GM15510 (cell line): Measurements from ENCODE around the gene PTGR2.

Experiments used
- POLR2A ChIP-seq: IDR thresholded peaks from 3 replicates; pipeline ENCODE4 v1.6.1; 2011; ENCODE audit warnings: borderline replicate concordance; ENCODE audit not compliant: insufficient read length; ENCODE audit errors: extremely low read depth

PTGR2 gene

DNA sequence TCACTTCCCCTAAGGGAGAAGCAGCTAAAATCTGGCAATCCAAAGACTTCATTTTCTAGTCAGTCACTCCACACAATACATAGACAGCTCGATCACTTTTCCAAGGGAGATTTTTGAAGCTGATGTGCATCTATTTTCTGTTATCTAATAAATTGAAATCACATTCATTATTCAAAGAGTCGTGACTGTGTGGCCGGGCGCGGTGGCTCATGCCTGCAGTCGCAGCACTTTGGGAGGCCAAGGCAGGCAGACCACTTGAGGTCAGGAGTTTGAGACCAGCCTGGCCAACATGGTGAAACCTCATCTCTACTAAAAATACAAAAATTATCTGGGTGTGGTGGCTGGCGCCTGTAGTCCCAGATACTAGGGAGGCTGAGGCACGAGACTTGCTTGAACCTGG is 27.1 kb upstream of the PTGR2 start:
- no peak for TF ChIP-seq POLR2A

DNA sequence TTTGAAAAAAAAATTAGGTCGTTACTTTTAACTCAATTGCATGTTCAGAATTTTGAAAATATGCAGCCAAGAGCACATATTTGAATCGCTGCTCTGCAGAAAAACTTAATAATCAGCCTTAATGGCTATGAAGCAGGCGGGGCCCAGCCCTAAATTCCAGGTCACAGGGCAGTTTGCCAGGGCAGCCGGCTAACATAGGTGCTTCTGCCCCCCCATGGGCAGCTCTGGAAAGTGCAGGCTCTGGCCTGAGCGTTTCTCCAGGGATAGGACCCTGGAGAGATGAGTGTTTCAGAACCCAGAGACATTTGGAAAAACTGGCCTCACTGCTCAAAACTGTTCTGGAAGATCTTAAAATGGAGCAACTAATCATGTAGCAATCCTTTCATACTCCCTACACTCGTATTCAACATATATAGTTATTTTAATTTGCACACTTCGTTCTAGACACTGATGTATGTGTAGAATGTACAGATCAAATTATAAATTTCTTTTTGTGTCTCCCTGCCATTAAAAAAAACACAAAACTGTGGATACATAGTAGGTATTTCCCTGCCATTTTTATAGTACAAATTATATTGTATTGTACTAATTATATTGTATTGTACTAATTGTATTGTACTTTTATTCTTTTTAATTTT is 26.0 kb upstream of the PTGR2 start:
- TF ChIP-seq POLR2A: no peak

GRCh38 chr14:73829071-73829470 is 22.6 kb upstream of the PTGR2 start:
- no peak for TF ChIP-seq POLR2A

DNA sequence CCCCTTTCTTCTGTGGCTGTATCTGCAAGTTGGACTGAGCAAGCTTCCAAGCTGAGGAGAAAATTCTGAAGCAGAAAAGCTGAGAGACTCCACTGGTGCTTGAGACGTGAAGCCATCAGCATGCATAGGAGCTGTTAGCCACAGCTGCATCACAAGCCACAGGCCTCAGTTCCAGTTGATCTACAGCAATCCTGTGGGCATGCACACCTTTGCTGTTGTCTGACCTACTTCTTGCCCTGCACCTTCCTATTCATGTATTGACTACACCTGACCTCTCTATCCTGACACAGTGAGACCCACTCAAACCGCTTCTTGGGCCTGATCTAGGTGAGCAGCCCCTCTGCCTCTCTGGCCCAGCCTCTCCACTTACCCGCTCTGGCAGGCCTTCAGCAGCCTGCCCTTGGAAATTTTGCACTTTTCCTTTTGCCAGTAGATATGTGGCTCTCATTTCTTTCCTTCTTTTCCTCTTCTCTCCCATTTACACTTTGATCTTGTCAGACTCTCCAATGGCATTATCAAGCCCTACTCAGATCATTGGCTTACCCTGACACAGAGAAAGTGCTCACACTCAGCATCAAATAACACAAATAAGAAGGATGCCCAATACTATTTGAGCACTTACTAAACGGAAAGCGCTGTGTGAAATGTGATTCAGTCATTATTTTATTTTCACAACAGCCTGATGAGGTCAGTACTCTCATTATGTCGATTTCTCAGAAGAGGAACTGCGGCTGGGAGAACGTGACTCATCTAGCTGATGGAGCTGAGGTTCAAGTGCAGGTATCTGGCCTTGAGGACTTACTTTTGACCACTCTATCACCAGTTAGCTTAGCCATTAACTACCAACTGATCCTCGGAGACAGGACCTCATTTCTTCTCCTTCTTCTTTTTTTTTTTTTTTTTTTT is 21.9 kb upstream of the PTGR2 start:
- no peak for TF ChIP-seq POLR2A

- TF ChIP-seq POLR2A: no peak
These were observed 18.6 kb upstream of the PTGR2 start for GRCh38 chr14:73833034-73833433.

DNA sequence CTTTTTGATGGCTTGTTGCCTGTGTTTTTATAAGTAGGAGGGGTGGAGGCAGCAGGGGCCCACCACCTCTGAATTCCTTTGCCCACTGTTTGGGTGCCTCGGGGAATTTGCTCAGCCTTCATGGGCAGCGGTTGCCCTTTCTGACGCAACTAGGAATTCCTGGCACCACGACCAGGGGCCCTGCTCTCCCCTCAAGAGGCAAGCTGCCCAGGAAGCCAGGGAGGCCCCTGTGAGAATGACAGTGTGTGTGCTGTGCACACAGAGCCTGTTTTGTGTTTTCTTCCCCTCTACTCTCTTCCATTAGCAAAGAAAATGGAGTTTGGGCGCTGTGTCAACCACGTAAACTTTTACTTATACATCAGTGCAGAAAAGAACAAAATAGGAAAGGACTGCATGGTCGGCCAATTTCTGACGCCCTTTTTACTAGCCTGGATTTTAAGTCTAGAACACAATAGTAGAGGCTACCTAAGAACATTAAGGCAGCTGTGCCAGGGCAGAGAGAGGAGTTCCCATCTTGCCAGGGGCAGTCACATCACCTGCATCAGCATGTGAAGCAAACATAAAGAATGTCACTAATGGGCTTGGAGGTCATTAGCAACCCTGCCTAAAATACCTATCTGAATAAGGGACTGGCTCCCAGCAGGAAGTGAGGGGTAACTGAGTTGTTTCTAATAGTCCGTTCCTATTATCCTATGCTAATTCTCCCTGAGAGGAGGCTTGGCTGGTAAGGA is 17.9 kb upstream of the PTGR2 start:
- no peak for TF ChIP-seq POLR2A

DNA sequence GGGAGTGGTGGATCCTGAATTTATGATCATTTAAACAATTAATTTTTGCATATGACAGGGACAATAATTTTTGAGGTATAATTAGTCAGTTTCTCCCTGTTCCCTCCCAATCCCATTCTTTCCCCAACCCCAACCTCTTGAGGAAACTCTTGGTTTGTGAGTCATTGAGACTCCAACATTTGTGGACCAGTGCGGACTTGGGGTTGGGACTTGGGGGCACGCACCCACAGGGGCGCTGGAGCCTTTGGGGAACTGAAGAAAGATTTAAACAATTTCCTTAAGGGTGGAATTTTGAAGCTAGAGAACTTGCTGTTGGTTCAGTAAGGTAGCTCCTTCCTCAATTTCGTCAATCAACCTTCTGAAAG is 17.4 kb upstream of the PTGR2 start:
- TF ChIP-seq POLR2A: no peak

GRCh38 chr14:73842201-73842600 is 9.4 kb upstream of the PTGR2 start:
- no peak for TF ChIP-seq POLR2A

- TF ChIP-seq POLR2A: no peak
These were observed 8.8 kb upstream of the PTGR2 start for GRCh38 chr14:73842851-73843250.

DNA sequence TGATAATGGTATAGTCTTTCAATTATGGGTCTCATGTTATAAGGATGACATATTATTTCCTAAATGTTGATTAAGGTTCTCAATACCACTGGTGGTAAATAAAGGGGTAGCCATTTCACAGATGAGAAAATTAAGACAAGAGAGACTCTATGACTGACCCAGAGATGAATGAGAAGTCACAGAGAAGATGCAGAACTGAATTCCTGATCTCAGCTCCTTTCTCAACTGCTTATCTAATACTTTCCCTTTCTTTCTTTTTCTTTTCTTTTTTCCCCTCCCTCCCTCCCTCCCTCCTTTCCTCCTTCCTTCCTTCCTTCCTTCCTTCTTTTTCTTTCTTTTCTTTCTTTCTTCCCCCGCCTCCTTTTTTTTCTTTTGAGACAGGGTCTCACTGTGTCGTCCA is 8.3 kb upstream of the PTGR2 start:
- no peak for TF ChIP-seq POLR2A

- TF ChIP-seq POLR2A: no peak
These were observed 4.7 kb upstream of the PTGR2 start for GRCh38 chr14:73846947-73847346.

DNA sequence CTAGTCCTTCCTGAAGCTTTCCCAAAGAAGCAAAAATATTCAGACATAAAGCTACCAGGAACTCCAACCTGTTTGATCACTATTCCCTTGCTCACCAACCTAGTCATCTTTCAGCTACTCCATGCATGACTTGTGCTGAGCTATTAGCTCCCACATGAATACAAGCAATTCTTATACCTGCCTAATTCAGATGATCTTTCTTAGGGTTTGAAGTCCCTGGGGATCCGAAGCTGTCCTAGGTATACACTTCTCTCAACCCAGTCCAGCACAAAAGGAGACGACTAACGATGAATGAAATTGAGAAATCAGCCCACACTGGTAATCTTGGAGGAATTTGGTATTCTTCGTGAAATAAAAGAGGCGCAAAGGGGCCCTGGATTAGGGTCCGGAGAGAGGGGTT is 631 bp upstream of the PTGR2 start:
- no peak for TF ChIP-seq POLR2A

DNA sequence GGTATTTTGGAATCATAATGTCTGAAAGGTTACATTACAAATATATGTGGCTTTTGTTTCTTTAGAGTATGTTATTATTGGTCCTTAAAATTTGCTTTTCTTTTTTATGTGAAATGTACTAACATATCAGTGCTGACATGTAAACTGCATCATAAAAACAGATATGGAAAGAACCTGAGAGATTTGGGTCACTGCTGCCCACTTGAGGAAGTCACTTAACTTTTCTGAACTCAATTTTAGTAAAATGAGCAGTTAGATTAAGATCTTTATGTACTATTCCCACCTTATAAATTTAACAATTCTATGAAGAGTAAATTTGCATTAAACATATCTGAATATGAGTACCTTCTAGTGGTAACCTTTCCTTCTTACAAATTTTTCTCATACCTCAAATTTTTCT is 7.5 kb downstream of the PTGR2 start:
- no peak for TF ChIP-seq POLR2A

GRCh38 chr14:73861073-73861472 is 9.4 kb downstream of the PTGR2 start:
- no peak for TF ChIP-seq POLR2A

GRCh38 chr14:73862480-73862879 is 10.8 kb downstream of the PTGR2 start:
- TF ChIP-seq POLR2A: no peak

- TF ChIP-seq POLR2A: no peak
These were observed 11.6 kb downstream of the PTGR2 start for GRCh38 chr14:73863209-73863608.

DNA sequence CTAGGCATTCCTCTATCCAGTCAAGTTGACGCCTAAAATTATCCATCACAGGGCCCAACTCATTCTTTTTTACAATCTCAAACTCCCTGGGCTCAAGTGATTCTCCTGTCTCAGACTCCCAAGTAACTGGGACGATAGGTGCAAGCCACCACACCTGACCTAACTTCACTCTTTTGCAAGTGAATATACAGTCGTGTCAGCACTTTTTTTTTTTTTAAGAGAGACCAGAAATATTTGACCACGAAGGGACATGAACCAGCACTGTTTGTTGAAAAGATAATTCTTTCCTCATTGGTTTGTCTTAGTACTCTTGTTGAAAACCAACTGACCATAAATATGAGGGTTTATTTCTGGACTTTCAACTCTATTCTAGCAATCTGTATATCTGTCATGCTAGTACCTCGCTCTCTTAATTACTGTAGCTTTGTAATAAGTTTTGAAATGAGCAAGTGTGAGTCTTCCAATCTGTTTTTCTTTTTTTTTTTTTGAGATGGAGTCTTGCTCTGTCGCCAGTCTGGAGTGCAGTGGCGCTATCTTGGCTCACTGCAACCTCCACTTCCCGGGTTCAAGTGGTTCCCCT is 14.0 kb downstream of the PTGR2 start:
- TF ChIP-seq POLR2A: no peak
